ENCODE results near the gene AMZ1.

DNA sequence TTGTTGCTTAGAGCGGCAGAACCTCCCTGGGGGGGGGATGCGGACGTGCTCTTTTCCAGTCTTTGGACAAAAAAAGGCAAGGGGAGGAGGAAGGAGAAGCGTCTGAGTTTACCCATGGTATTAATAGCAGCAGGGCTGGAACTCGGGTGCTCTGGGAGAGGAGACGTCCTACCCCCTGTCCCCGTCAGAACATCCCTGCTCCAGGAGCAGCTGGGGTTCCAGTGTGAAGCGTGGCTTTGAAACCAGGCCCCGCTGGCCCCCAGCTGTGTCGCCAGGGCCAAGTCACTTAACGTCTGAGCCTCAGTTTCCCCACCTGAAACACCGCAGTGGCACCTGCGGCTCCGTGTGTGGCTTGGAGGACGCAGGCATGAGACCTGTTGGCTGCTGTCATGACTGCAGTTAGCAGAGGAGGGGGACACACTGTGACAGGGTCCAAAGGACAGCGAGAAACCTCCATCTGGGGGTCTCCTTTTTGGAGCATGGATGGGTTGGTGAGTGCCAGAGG is 1.4 kb downstream of the AMZ1 start:
- TF ChIP-seq, protein P1, sequence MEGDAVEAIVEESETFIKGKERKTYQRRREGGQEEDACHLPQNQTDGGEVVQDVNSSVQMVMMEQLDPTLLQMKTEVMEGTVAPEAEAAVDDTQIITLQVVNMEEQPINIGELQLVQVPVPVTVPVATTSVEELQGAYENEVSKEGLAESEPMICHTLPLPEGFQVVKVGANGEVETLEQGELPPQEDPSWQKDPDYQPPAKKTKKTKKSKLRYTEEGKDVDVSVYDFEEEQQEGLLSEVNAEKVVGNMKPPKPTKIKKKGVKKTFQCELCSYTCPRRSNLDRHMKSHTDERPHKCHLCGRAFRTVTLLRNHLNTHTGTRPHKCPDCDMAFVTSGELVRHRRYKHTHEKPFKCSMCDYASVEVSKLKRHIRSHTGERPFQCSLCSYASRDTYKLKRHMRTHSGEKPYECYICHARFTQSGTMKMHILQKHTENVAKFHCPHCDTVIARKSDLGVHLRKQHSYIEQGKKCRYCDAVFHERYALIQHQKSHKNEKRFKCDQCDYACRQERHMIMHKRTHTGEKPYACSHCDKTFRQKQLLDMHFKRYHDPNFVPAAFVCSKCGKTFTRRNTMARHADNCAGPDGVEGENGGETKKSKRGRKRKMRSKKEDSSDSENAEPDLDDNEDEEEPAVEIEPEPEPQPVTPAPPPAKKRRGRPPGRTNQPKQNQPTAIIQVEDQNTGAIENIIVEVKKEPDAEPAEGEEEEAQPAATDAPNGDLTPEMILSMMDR (conservative IDR thresholded peaks at IDR 0.05 in 1 of 2, IDR thresholded peaks at IDR 0.05 in 1 of 2; ENCODE audit: low read depth in 1 of 2, low read length in 2 of 2), result no peak
- no peak for TF ChIP-seq EZH2 (IDR thresholded peaks at IDR 0.05; ENCODE audit: low read length, missing control alignments)
